RWPE2 (cell line): ENCODE data around the gene MICALL2.

Source experiments
- ATAC-seq: fragments of 200-7000 bp; cut with Tn5 transposase; 3 replicates; pipeline ENCODE4 v1.9.1; 2021; ENCODE audit warnings: low read depth
- DNase-seq: peaks from one replicate; pipeline ENCODE4 v3.0.0-alpha.2; 2020; ENCODE audit warnings: low spot score
- H3K27ac ChIP-seq: fragments of 450-650 bp; 2 replicates; pipeline ENCODE4 v1.5.1; 2017; ENCODE audit warnings: mild to moderate bottlenecking; ENCODE audit not compliant: poor library complexity, severe bottlenecking
- H3K27me3 ChIP-seq: fragments of 250-450 bp; sonication (Bioruptor Pico); 2 replicates; pipeline ENCODE4 v1.5.1; 2021; ENCODE audit warnings: mild to moderate bottlenecking, moderate library complexity; ENCODE audit not compliant: insufficient read depth, poor library complexity, severe bottlenecking
- H3K36me3 ChIP-seq: fragments of 250-450 bp; sonication (Bioruptor Pico); 2 replicates; pipeline ENCODE4 v1.5.1; 2020; ENCODE audit warnings: low read depth, mild to moderate bottlenecking, moderate library complexity
- H3K4me1 ChIP-seq: fragments of 250-450 bp; sonication (Bioruptor Pico); 2 replicates; pipeline ENCODE4 v1.5.1; 2021; ENCODE audit warnings: mild to moderate bottlenecking, moderate library complexity; ENCODE audit not compliant: insufficient read depth, poor library complexity, severe bottlenecking
- H3K4me3 ChIP-seq: fragments of 250-450 bp; sonication (Bioruptor Pico); 2 replicates; pipeline ENCODE4 v1.5.1; 2021; ENCODE audit warnings: mild to moderate bottlenecking, moderate library complexity; ENCODE audit not compliant: severe bottlenecking
- H3K9me3 ChIP-seq: fragments of 250-450 bp; sonication (Bioruptor Pico); 2 replicates; pipeline ENCODE4 v1.5.1; 2021; ENCODE audit warnings: mild to moderate bottlenecking, moderate library complexity; ENCODE audit not compliant: severe bottlenecking
- CTCF ChIP-seq: fragments of 450-650 bp; IDR thresholded peaks from one replicate; pipeline ENCODE4 v1.5.1; 2017; ENCODE audit warnings: mild to moderate bottlenecking, moderate library complexity; ENCODE audit not compliant: poor library complexity, severe bottlenecking

MICALL2 gene

GRCh38 chr7:1418505-1419309 lies 40.6 kb downstream of the MICALL2 start:
- Histone ChIP-seq H3K27ac (no peak overlapping the region), H3K4me3 (no peak overlapping the region), H3K27me3 (peaks cover 10% of the 10 kb centered on the region), H3K4me1 (no peaks in the 10 kb centered on the region), H3K9me3 (no peaks in the 10 kb centered on the region), H3K36me3 (no peaks in the 10 kb centered on the region)
- TF ChIP-seq CTCF = no peak
- peak; percentile 10 for ATAC-seq
- no peak for DNase-seq

- DNase-seq = no peak
- H3K27ac ChIP-seq = no peak overlapping the region
- H3K36me3 ChIP-seq = no peaks in the 10 kb centered on the region
- H3K27me3 ChIP-seq = peaks cover 3% of the 10 kb centered on the region
- H3K9me3 ChIP-seq = no peaks in the 10 kb centered on the region
- H3K4me1 ChIP-seq = no peaks in the 10 kb centered on the region
- H3K4me3 ChIP-seq = no peak overlapping the region
- ATAC-seq = no peak
- no peak for TF ChIP-seq CTCF
Measured at GRCh38 chr7:1415389-1415990, 43.8 kb downstream of the MICALL2 start.

- no peaks in the 10 kb centered on the region for H3K4me1 ChIP-seq
- ATAC-seq = no peak
- DNase-seq = no peak
- H3K27ac ChIP-seq = no peak overlapping the region
- no peaks in the 10 kb centered on the region for H3K36me3 ChIP-seq
- no peaks in the 10 kb centered on the region for H3K9me3 ChIP-seq
- H3K4me3 ChIP-seq = no peak overlapping the region
- no peak for TF ChIP-seq CTCF
- H3K27me3 ChIP-seq = peaks cover 8% of the 10 kb centered on the region
Measured at GRCh38 chr7:1413936-1414639, 45.2 kb downstream of the MICALL2 start.

GRCh38 chr7:1412322-1413261 lies 46.7 kb downstream of the MICALL2 start:
- ATAC-seq = peak; percentile 80
- peak; percentile 93 for TF ChIP-seq CTCF
- no peak for DNase-seq
- Histone ChIP-seq H3K9me3 (no peaks in the 10 kb centered on the region), H3K36me3 (no peaks in the 10 kb centered on the region), H3K27ac (no peak overlapping the region), H3K27me3 (peaks cover 19% of the 10 kb centered on the region), H3K4me3 (no peak overlapping the region), H3K4me1 (no peaks in the 10 kb centered on the region)
